Activated CD4-positive, alpha-beta T cell treated with anti-CD3 and anti-CD28 coated beads for 48 hours (primary cell): Measurements from ENCODE around the gene HOPX.
"Not testable (repeated sequence)": the region's sequence is repeated elsewhere in the genome, so short reads cannot be mapped to it uniquely, and the experiment has no call there.

Experiments used
- DNase-seq: peaks from one replicate; pipeline ENCODE4 v3.0.0-alpha.2; 2020

HOPX gene

GRCh38 chr4:56686537-56687231 is 5.6 kb upstream of the HOPX start:
- no peak for DNase-seq

GRCh38 chr4:56684320-56685050 is 3.4 kb upstream of the HOPX start:
- no peak for DNase-seq

GRCh38 chr4:56683455-56683854 is 2.4 kb upstream of the HOPX start:
- DNase-seq: peak; percentile 11

GRCh38 chr4:56681853-56682525 is 893 bp upstream of the HOPX start:
- DNase-seq: no peak

GRCh38 chr4:56680266-56680665 is 830 bp downstream of the HOPX start:
- DNase-seq: no peak

GRCh38 chr4:56677711-56678110 is 3.4 kb downstream of the HOPX start:
- no peak for DNase-seq

GRCh38 chr4:56674984-56675383 is 6.1 kb downstream of the HOPX start:
- DNase-seq: no peak

- no peak for DNase-seq
Measured at GRCh38 chr4:56671860-56672259, 9.2 kb downstream of the HOPX start.

GRCh38 chr4:56671373-56671772 is 9.7 kb downstream of the HOPX start:
- DNase-seq: no peak

GRCh38 chr4:56668267-56668666 is 12.8 kb downstream of the HOPX start:
- no peak for DNase-seq

GRCh38 chr4:56667396-56667795 is 13.7 kb downstream of the HOPX start:
- DNase-seq: not testable (repeated sequence)

- DNase-seq: no peak
Measured at GRCh38 chr4:56666279-56666678, 14.8 kb downstream of the HOPX start.

- no peak for DNase-seq
Measured at GRCh38 chr4:56665781-56666180, 15.3 kb downstream of the HOPX start.

- no peak for DNase-seq
Measured at GRCh38 chr4:56662782-56663468, 18.2 kb downstream of the HOPX start.

GRCh38 chr4:56659946-56660345 is 21.1 kb downstream of the HOPX start:
- no peak for DNase-seq

- DNase-seq: no peak
Measured at GRCh38 chr4:56658528-56658927, 22.6 kb downstream of the HOPX start.

- no peak for DNase-seq
Measured at GRCh38 chr4:56657818-56658217, 23.3 kb downstream of the HOPX start.

- no peak for DNase-seq
Measured at GRCh38 chr4:56657128-56657527, 24.0 kb downstream of the HOPX start.

- peak; percentile 56 for DNase-seq
Measured at GRCh38 chr4:56656346-56656643, 24.8 kb downstream of the HOPX start.

- peak; percentile 42 for DNase-seq
Measured at GRCh38 chr4:56655627-56656345, 25.3 kb downstream of the HOPX start.

GRCh38 chr4:56655209-56655626 is 25.9 kb downstream of the HOPX start:
- no peak for DNase-seq

- DNase-seq: no peak
Measured at GRCh38 chr4:56654238-56654632, 26.9 kb downstream of the HOPX start.
